ENCODE measurements around the gene B4GALNT1. TPM values are rescaled to one million over a fixed set of nuclear protein-coding genes. Genes with fewer than 3 reads are reported as not detected.
A peak's percentile ranks its signal among the peaks of the same experiment; 100 is the strongest.
"Not testable (repeated sequence)": the region's sequence is repeated elsewhere in the genome, so short reads cannot be mapped to it uniquely, and the experiment has no call there.

The B4GALNT1 gene
- total RNA-seq, 1 experiment from 2014 or later, result 19.8 TPM

GRCh38 chr12:57623385-57623784 is 9.6 kb downstream of the B4GALNT1 start:
- DNase-seq (ENCODE audit: low spot score), result no peak
- in situ Hi-C loops (cut with HindIII; ENCODE audit: low sequenced_read_pairs), result no loop called here

GRCh38 chr12:57622293-57623245 is 10.4 kb downstream of the B4GALNT1 start:
- no peak for DNase-seq (ENCODE audit: low spot score)
- in situ Hi-C loops (cut with HindIII; ENCODE audit: low sequenced_read_pairs), result no loop called here

- peak; percentile 61 for DNase-seq (ENCODE audit: low spot score)
- in situ Hi-C loops (cut with HindIII; ENCODE audit: low sequenced_read_pairs), result no loop called here
Observed at GRCh38 chr12:57621497-57622292, 11.3 kb downstream of the B4GALNT1 start.

- in situ Hi-C loops (cut with HindIII; ENCODE audit: low sequenced_read_pairs), result no loop called here
- no peak for DNase-seq (ENCODE audit: low spot score)
Observed at GRCh38 chr12:57620936-57621496, 12.0 kb downstream of the B4GALNT1 start.

- in situ Hi-C loops (cut with HindIII; ENCODE audit: low sequenced_read_pairs), result no loop called here
- no peak for DNase-seq (ENCODE audit: low spot score)
Observed at GRCh38 chr12:57620245-57620935, 12.6 kb downstream of the B4GALNT1 start.

- in situ Hi-C loops (cut with HindIII; ENCODE audit: low sequenced_read_pairs), result no loop called here
- no peak for DNase-seq (ENCODE audit: low spot score)
Observed at GRCh38 chr12:57619434-57620244, 13.4 kb downstream of the B4GALNT1 start.

- in situ Hi-C loops (cut with HindIII; ENCODE audit: low sequenced_read_pairs), result no loop called here
- no peak for DNase-seq (ENCODE audit: low spot score)
Observed at GRCh38 chr12:57618966-57619433, 14.0 kb downstream of the B4GALNT1 start.

GRCh38 chr12:57618431-57618830 is 14.6 kb downstream of the B4GALNT1 start:
- in situ Hi-C loops (cut with HindIII; ENCODE audit: low sequenced_read_pairs); DNase-seq (ENCODE audit: low spot score): not testable (repeated sequence)

GRCh38 chr12:57617942-57618341 is 15.1 kb downstream of the B4GALNT1 start:
- DNase-seq (ENCODE audit: low spot score), result no peak
- in situ Hi-C loops (cut with HindIII; ENCODE audit: low sequenced_read_pairs), result no loop called here

GRCh38 chr12:57616383-57617101 is 16.5 kb downstream of the B4GALNT1 start:
- in situ Hi-C loops (cut with HindIII; ENCODE audit: low sequenced_read_pairs), result no loop called here
- DNase-seq (ENCODE audit: low spot score), result no peak

- in situ Hi-C loops (cut with HindIII; ENCODE audit: low sequenced_read_pairs), result no loop called here
- DNase-seq (ENCODE audit: low spot score), result no peak
Observed at GRCh38 chr12:57615637-57616036, 17.4 kb downstream of the B4GALNT1 start.

- in situ Hi-C loops (cut with HindIII; ENCODE audit: low sequenced_read_pairs), result no loop called here
- no peak for DNase-seq (ENCODE audit: low spot score)
Observed at GRCh38 chr12:57614948-57615500, 18.0 kb downstream of the B4GALNT1 start.

- in situ Hi-C loops (cut with HindIII; ENCODE audit: low sequenced_read_pairs), result no loop called here
- peak; percentile 77 for DNase-seq (ENCODE audit: low spot score)
Observed at GRCh38 chr12:57614178-57614947, 18.6 kb downstream of the B4GALNT1 start.

- in situ Hi-C loops (cut with HindIII; ENCODE audit: low sequenced_read_pairs), result no loop called here
- DNase-seq (ENCODE audit: low spot score), result no peak
Observed at GRCh38 chr12:57613427-57614109, 19.4 kb downstream of the B4GALNT1 start.

- in situ Hi-C loops (cut with HindIII; ENCODE audit: low sequenced_read_pairs), result no loop called here
- DNase-seq (ENCODE audit: low spot score), result no peak
Observed at GRCh38 chr12:57612711-57613426, 20.1 kb downstream of the B4GALNT1 start.
